ENCODE measurements around the gene NEK10. TPM values are rescaled to one million over a fixed set of nuclear protein-coding genes. Genes with fewer than 3 reads are reported as not detected.

NEK10 gene
- total and polyA plus RNA-seq, 2 donors (not counting 3 experiments of a cell fraction or from before 2014, with no cell fraction given) = 0.32 to 5.0 TPM

- Histone ChIP-seq H3K4me2 (ENCODE audit: insufficient read depth, low read length) (no peak overlapping the region), H3K4me3 (replicated peaks in 1 of 3; ENCODE audit: insufficient read depth in 1 of 3, low read depth in 1 of 3, low read length in 3 of 3) (no peak overlapping the region), H3K79me2 (ENCODE audit: control insufficient read depth, insufficient read depth, low read length) (no peaks in the 10 kb centered on the region), H3K27me3 (ENCODE audit: control insufficient read depth in 2 of 2, insufficient read depth in 2 of 2, low read length in 2 of 2) (no peaks in the 10 kb centered on the region), H3K27ac (ENCODE audit: insufficient read depth, low read depth, low read length) (no peak overlapping the region), H3K9me3 (replicated peaks; ENCODE audit: control insufficient read depth, insufficient read depth, low read length) (no peaks in the 10 kb centered on the region), H2AFZ (ENCODE audit: low read depth, low read length) (no peak overlapping the region), H3K36me3 (ENCODE audit: control insufficient read depth in 2 of 2, extremely low read depth in 1 of 2, insufficient read depth in 2 of 2, low read length in 2 of 2) (peaks cover 3 to 24% of the 10 kb centered on the region in 2 experiments), H3K9ac (replicated peaks; ENCODE audit: extremely low read depth, insufficient read depth, low read length) (no peak overlapping the region), H4K20me1 (replicated peaks; ENCODE audit: control insufficient read depth, extremely low read depth, insufficient read depth, low read length) (no peaks in the 10 kb centered on the region), H3K9me1 (replicated peaks; ENCODE audit: control insufficient read depth, extremely low read depth, insufficient read depth, low read length) (no peaks in the 10 kb centered on the region), H3K4me1 (ENCODE audit: control insufficient read depth, extremely low read depth, insufficient read depth, low read length) (no peaks in the 10 kb centered on the region)
- FAIRE-seq (no peak), DNase-seq (ENCODE audit: low read depth, low spot score) (no peak)
- no TSS peak for BruUV-seq (replicated peaks)
- intact Hi-C loops (cut with micrococcal nuclease) (no loop called here), dilution Hi-C loops (cut with MboI; ENCODE audit: extremely low pct_ligation_motif_present, low sequenced_read_pairs) (no loop called here)
- ChIA-PET POLR2A (no interaction called here), CTCF (no interaction called here)
- TF ChIP-seq CTCF (IDR thresholded peaks at IDR 0.05; ENCODE audit: extremely low read depth in 1 of 2, insufficient read depth in 1 of 2, low read depth in 1 of 2, low read length in 2 of 2) (no peak), MYC (IDR thresholded peaks at IDR 0.05; ENCODE audit: low read depth, low read length) (no peak), GATA2 (IDR thresholded peaks at IDR 0.05; ENCODE audit: insufficient read depth, insufficient read length, low read depth, low read length) (no peak), POLR2AphosphoS5 (IDR thresholded peaks at IDR 0.05; ENCODE audit: insufficient read depth, low read depth, low read length) (no peak), MAX (IDR thresholded peaks at IDR 0.05; ENCODE audit: insufficient read depth, insufficient read length) (no peak), EZH2 (IDR thresholded peaks at IDR 0.05; ENCODE audit: borderline replicate concordance, low read depth, low read length, severe bottlenecking) (no peak), JUN (IDR thresholded peaks at IDR 0.05; ENCODE audit: borderline replicate concordance, insufficient read depth, insufficient read length, low read depth) (no peak), FOS (IDR thresholded peaks at IDR 0.05; ENCODE audit: borderline replicate concordance, insufficient read depth, low read length) (peak; percentile 29)
Measured at GRCh38 chr3:27391796-27392195, 22.6 kb upstream of the NEK10 start.
